ENCODE measurements around the gene SLC39A1.

SLC39A1 gene

GRCh38 chr1:153976819-153977249 is 13.5 kb upstream of the SLC39A1 start:
- Histone ChIP-seq H3K4me1 (ENCODE audit: control insufficient read depth, insufficient read depth, low read length) (no peaks in the 10 kb centered on the region), H3K27ac (ENCODE audit: insufficient read depth, low read depth, low read length, poor library complexity, severe bottlenecking) (peak overlapping the region; percentile 72), H3K27me3 (ENCODE audit: control insufficient read depth, insufficient read depth, low read length, poor library complexity, severe bottlenecking) (no peaks in the 10 kb centered on the region), H3K9me3 (ENCODE audit: control insufficient read depth, low read length) (no peaks in the 10 kb centered on the region), H3K36me3 (ENCODE audit: control insufficient read depth, insufficient read depth, low read length) (peaks cover 9% of the 10 kb centered on the region), H3K4me3 (ENCODE audit: insufficient read depth, low read depth, low read length) (peak overlapping the region; percentile 95)
- 3% methylated on average over 16 of the region's 16 CpGs for WGBS, 2 experiments

- WGBS, 2 experiments, result 94% methylated on average over 7 of the region's 7 CpGs
- Histone ChIP-seq H3K36me3 (ENCODE audit: control insufficient read depth, insufficient read depth, low read length) (peaks cover 9% of the 10 kb centered on the region), H3K27ac (ENCODE audit: insufficient read depth, low read depth, low read length, poor library complexity, severe bottlenecking) (no peak overlapping the region)
These were observed 10.2 kb upstream of the SLC39A1 start for GRCh38 chr1:153973525-153973924.

GRCh38 chr1:153973071-153973470 is 9.7 kb upstream of the SLC39A1 start:
- WGBS, 2 experiments, result 93 to 96% methylated on average over 3 of the region's 3 CpGs
- no peak overlapping the region for H3K27ac ChIP-seq (ENCODE audit: insufficient read depth, low read depth, low read length, poor library complexity, severe bottlenecking)

More at GRCh38 chr1:153973525-153973924, 10.2 kb upstream of the SLC39A1 start:
- H3K4me3 ChIP-seq (ENCODE audit: insufficient read depth, low read depth, low read length), result no peak overlapping the region
- H3K9me3 ChIP-seq (ENCODE audit: control insufficient read depth, low read length), result no peaks in the 10 kb centered on the region
- H3K4me1 ChIP-seq (ENCODE audit: control insufficient read depth, insufficient read depth, low read length), result peaks cover 1% of the 10 kb centered on the region
- no peaks in the 10 kb centered on the region for H3K27me3 ChIP-seq (ENCODE audit: control insufficient read depth, insufficient read depth, low read length, poor library complexity, severe bottlenecking)

GRCh38 chr1:153970346-153970745 is 7.0 kb upstream of the SLC39A1 start:
- H3K9me3 ChIP-seq (ENCODE audit: control insufficient read depth, low read length), result no peaks in the 10 kb centered on the region
- H3K27ac ChIP-seq (ENCODE audit: insufficient read depth, low read depth, low read length, poor library complexity, severe bottlenecking), result no peak overlapping the region
- H3K4me1 ChIP-seq (ENCODE audit: control insufficient read depth, insufficient read depth, low read length), result peaks cover 3% of the 10 kb centered on the region
- no peaks in the 10 kb centered on the region for H3K27me3 ChIP-seq (ENCODE audit: control insufficient read depth, insufficient read depth, low read length, poor library complexity, severe bottlenecking)
- peaks cover 9% of the 10 kb centered on the region for H3K36me3 ChIP-seq (ENCODE audit: control insufficient read depth, insufficient read depth, low read length)
- no peak overlapping the region for H3K4me3 ChIP-seq (ENCODE audit: insufficient read depth, low read depth, low read length)
- 95 to 97% methylated on average over 2 of the region's 2 CpGs for WGBS, 2 experiments

More at GRCh38 chr1:153973071-153973470, 9.7 kb upstream of the SLC39A1 start:
- peaks cover 3% of the 10 kb centered on the region for H3K4me1 ChIP-seq (ENCODE audit: control insufficient read depth, insufficient read depth, low read length)
- peaks cover 9% of the 10 kb centered on the region for H3K36me3 ChIP-seq (ENCODE audit: control insufficient read depth, insufficient read depth, low read length)
- no peak overlapping the region for H3K4me3 ChIP-seq (ENCODE audit: insufficient read depth, low read depth, low read length)
- H3K9me3 ChIP-seq (ENCODE audit: control insufficient read depth, low read length), result no peaks in the 10 kb centered on the region
- no peaks in the 10 kb centered on the region for H3K27me3 ChIP-seq (ENCODE audit: control insufficient read depth, insufficient read depth, low read length, poor library complexity, severe bottlenecking)

- H3K27ac ChIP-seq (ENCODE audit: insufficient read depth, low read depth, low read length, poor library complexity, severe bottlenecking), result no peak overlapping the region
- H3K4me3 ChIP-seq (ENCODE audit: insufficient read depth, low read depth, low read length), result no peak overlapping the region
- H3K4me1 ChIP-seq (ENCODE audit: control insufficient read depth, insufficient read depth, low read length), result peaks cover 3% of the 10 kb centered on the region
- WGBS, 2 experiments, result 94 to 96% methylated on average over 2 of the region's 2 CpGs
- H3K36me3 ChIP-seq (ENCODE audit: control insufficient read depth, insufficient read depth, low read length), result no peaks in the 10 kb centered on the region
- no peaks in the 10 kb centered on the region for H3K27me3 ChIP-seq (ENCODE audit: control insufficient read depth, insufficient read depth, low read length, poor library complexity, severe bottlenecking)
- H3K9me3 ChIP-seq (ENCODE audit: control insufficient read depth, low read length), result no peaks in the 10 kb centered on the region
These were observed 5.6 kb upstream of the SLC39A1 start for GRCh38 chr1:153968972-153969371.

GRCh38 chr1:153968408-153968807 is 5.1 kb upstream of the SLC39A1 start:
- Histone ChIP-seq H3K27me3 (ENCODE audit: control insufficient read depth, insufficient read depth, low read length, poor library complexity, severe bottlenecking) (no peaks in the 10 kb centered on the region), H3K9me3 (ENCODE audit: control insufficient read depth, low read length) (no peaks in the 10 kb centered on the region), H3K27ac (ENCODE audit: insufficient read depth, low read depth, low read length, poor library complexity, severe bottlenecking) (no peak overlapping the region), H3K36me3 (ENCODE audit: control insufficient read depth, insufficient read depth, low read length) (no peaks in the 10 kb centered on the region), H3K4me3 (ENCODE audit: insufficient read depth, low read depth, low read length) (peak overlapping the region; percentile 62), H3K4me1 (ENCODE audit: control insufficient read depth, insufficient read depth, low read length) (peaks cover 3% of the 10 kb centered on the region)
- WGBS, 2 experiments, result 77 to 80% methylated on average over 13 of the region's 13 CpGs

- no peaks in the 10 kb centered on the region for H3K36me3 ChIP-seq (ENCODE audit: control insufficient read depth, insufficient read depth, low read length)
- H3K4me3 ChIP-seq (ENCODE audit: insufficient read depth, low read depth, low read length), result peak overlapping the region; percentile 62
- no peaks in the 10 kb centered on the region for H3K9me3 ChIP-seq (ENCODE audit: control insufficient read depth, low read length)
- H3K27ac ChIP-seq (ENCODE audit: insufficient read depth, low read depth, low read length, poor library complexity, severe bottlenecking), result peak overlapping the region; percentile 96
- peaks cover 3% of the 10 kb centered on the region for H3K4me1 ChIP-seq (ENCODE audit: control insufficient read depth, insufficient read depth, low read length)
- no peaks in the 10 kb centered on the region for H3K27me3 ChIP-seq (ENCODE audit: control insufficient read depth, insufficient read depth, low read length, poor library complexity, severe bottlenecking)
- WGBS, 2 experiments, result 30 to 38% methylated on average over 8 of the region's 8 CpGs
These were observed 4.6 kb upstream of the SLC39A1 start for GRCh38 chr1:153968000-153968363.

- peak within 1 kb of the TSS; percentile 62 for H3K4me3 ChIP-seq (ENCODE audit: insufficient read depth, low read depth, low read length)
- H3K9me3 ChIP-seq (ENCODE audit: control insufficient read depth, low read length), result no peaks in the 10 kb centered on the region
- H3K27ac ChIP-seq (ENCODE audit: insufficient read depth, low read depth, low read length, poor library complexity, severe bottlenecking), result peak within 1 kb of the TSS; percentile 96
- H3K4me1 ChIP-seq (ENCODE audit: control insufficient read depth, insufficient read depth, low read length), result peaks cover 3% of the 10 kb centered on the region
- no peaks in the 10 kb centered on the region for H3K36me3 ChIP-seq (ENCODE audit: control insufficient read depth, insufficient read depth, low read length)
- WGBS, 2 experiments, result 1% methylated on average over 60 of the region's 60 CpGs
- no peaks in the 10 kb centered on the region for H3K27me3 ChIP-seq (ENCODE audit: control insufficient read depth, insufficient read depth, low read length, poor library complexity, severe bottlenecking)
These were observed 4.0 kb upstream of the SLC39A1 start, which contains the start of gene CREB3L4 for GRCh38 chr1:153967107-153967999. TSS of gene CREB3L4 (plus strand) at chr1:153967902. CDS start at chr1:153968526, 624 bp downstream.

GRCh38 chr1:153963850-153964331 is 554 bp upstream of the SLC39A1 start:
- H3K4me3 ChIP-seq (ENCODE audit: insufficient read depth, low read depth, low read length), result peak overlapping the region; percentile 83
- peaks cover 17% of the 10 kb centered on the region for H3K36me3 ChIP-seq (ENCODE audit: control insufficient read depth, insufficient read depth, low read length)
- H3K4me1 ChIP-seq (ENCODE audit: control insufficient read depth, insufficient read depth, low read length), result peaks cover 15% of the 10 kb centered on the region
- 0 to 1% methylated on average over 22 of the region's 22 CpGs for WGBS, 2 experiments
- H3K27me3 ChIP-seq (ENCODE audit: control insufficient read depth, insufficient read depth, low read length, poor library complexity, severe bottlenecking), result no peaks in the 10 kb centered on the region
- H3K27ac ChIP-seq (ENCODE audit: insufficient read depth, low read depth, low read length, poor library complexity, severe bottlenecking), result peak overlapping the region; percentile 96
- no peaks in the 10 kb centered on the region for H3K9me3 ChIP-seq (ENCODE audit: control insufficient read depth, low read length)

All from ectodermal cell (in vitro differentiated cells).